Right lobe of liver (tissue), 4 donors: ENCODE measurements around the gene SRRM1.

ENCODE experiments used
- CTCF ChIP-seq, 4 donors: fragments of 200-600 bp in 3 of 4; fragments of 450-650 bp in 1 of 4; IDR thresholded peaks; one replicate each; pipeline versions ENCODE4 v1.5.1 to v1.8.0; 2016 to 2022; ENCODE audit warnings: antibody characterized with exemption in 4 of 4, mild to moderate bottlenecking in 2 of 4
- POLR2A ChIP-seq: fragments of 450-650 bp; IDR thresholded peaks from one replicate; pipeline ENCODE4 v1.6.1; 2017; ENCODE audit warnings: antibody characterized with exemption, mild to moderate bottlenecking
- donor health status: DM: no; HTN: no; CAD: no.
- donor health status: DM: no; HTN: no; CAD: no.
- donor health status: DM: no; HTN: yes; CAD: no.

DNA sequence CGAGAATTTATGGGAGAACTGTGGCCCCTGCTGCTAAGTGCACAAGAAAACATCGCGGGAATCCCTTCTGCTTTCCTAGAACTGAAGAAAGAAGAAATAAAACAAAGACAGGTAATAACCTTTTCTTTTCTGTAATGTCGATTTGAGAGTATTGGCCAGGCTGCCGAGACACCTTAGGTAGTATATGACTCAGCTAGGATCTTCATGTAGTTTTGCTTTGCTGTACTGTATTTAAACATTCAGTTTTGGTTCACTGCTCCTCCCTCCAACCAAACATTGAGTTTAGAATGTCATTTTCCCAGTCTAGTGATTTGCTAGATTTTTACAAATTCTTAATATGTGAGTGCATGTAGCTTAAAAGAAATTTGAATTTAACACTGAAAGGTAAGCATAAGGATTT is 5.8 kb downstream of the SRRM1 start:
- no peak for TF ChIP-seq CTCF (IDR thresholded peaks at IDR 0.05)
- TF ChIP-seq POLR2A: no peak
